HEK293 (cell line): ENCODE data around the gene RNU7-1.

Experiments used
- CTCF ChIA-PET: fragments of 350-600 bp; formaldehyde crosslinking; extraction: SDS; loops from one replicate; lab custom pipeline; 2021; ENCODE audit warnings: antibody characterized with exemption; lab: Yijun Ruan, JAX
- POLR2A ChIA-PET: fragments of 300-600 bp; formaldehyde crosslinking; extraction: SDS; loops from one replicate; lab custom pipeline; 2020; ENCODE audit warnings: antibody characterized with exemption, inconsistent platforms; lab: Yijun Ruan, JAX
- H3K27ac ChIP-seq: fragments of 200-500 bp; sonication (Bioruptor generic); 2 replicates; pipeline ENCODE4 v1.5.1; 2014; ENCODE audit warnings: low read depth, low read length, control low read depth, inconsistent platforms; ENCODE audit errors: extremely low read depth
- H3K36me3 ChIP-seq, 2 experiments: fragments of 200-500 bp in 1 of 2; sonication (Bioruptor generic) in 1 of 2; 1 replicate in 1 of 2; 2 replicates in 1 of 2; pipeline ENCODE4 v1.5.1; 2014 to 2017; ENCODE audit warnings: inconsistent platforms in 2 of 2, low read length in 2 of 2; ENCODE audit not compliant: control insufficient read depth in 2 of 2, insufficient read depth in 1 of 2
- H3K4me1 ChIP-seq: fragments of 200-500 bp; sonication (Bioruptor generic); 2 replicates; pipeline ENCODE4 v1.5.1; 2014; ENCODE audit warnings: mild to moderate bottlenecking, low read length, inconsistent platforms; ENCODE audit not compliant: control insufficient read depth, insufficient read depth
- H3K4me3 ChIP-seq: 2 replicates; pipeline ENCODE4 v1.5.1; 2011; ENCODE audit warnings: low read depth, mild to moderate bottlenecking, control low read depth, low read length, moderate library complexity
- H3K9me3 ChIP-seq: fragments of 200-500 bp; sonication (Bioruptor generic); 2 replicates; pipeline ENCODE4 v1.5.1; 2014; ENCODE audit warnings: low read depth, low read length, inconsistent platforms; ENCODE audit not compliant: control insufficient read depth, insufficient read depth
- FEZF1 ChIP-seq: fragments of 450-650 bp; formaldehyde crosslinking; IDR thresholded peaks from 2 replicates; pipeline ENCODE4 v1.5.1; 2016; ENCODE audit warnings: missing biosample characterization, missing genetic modification characterization
- GLIS1 ChIP-seq: fragments of 450-650 bp; formaldehyde crosslinking; IDR thresholded peaks from 2 replicates; pipeline ENCODE4 v1.5.1; 2016; ENCODE audit warnings: missing biosample characterization, missing genetic modification characterization
- GLIS2 ChIP-seq: fragments of 450-650 bp; formaldehyde crosslinking; IDR thresholded peaks from 2 replicates; pipeline ENCODE4 v1.5.1; 2016; ENCODE audit warnings: missing biosample characterization, missing genetic modification characterization
- PRDM1 ChIP-seq: fragments of 450-650 bp; formaldehyde crosslinking; IDR thresholded peaks from 2 replicates; pipeline ENCODE4; 2016; ENCODE audit warnings: missing biosample characterization, missing genetic modification characterization
- SALL2 ChIP-seq: fragments of 450-650 bp; formaldehyde crosslinking; IDR thresholded peaks from 2 replicates; pipeline ENCODE4 v1.5.0; 2017; ENCODE audit warnings: missing biosample characterization, mild to moderate bottlenecking, missing genetic modification characterization, borderline replicate concordance
- SCRT2 ChIP-seq: fragments of 450-650 bp; formaldehyde crosslinking; IDR thresholded peaks from 2 replicates; pipeline ENCODE4 v1.5.1; 2016; ENCODE audit warnings: missing biosample characterization, missing genetic modification characterization
- TRIM28 ChIP-seq: IDR thresholded peaks from 2 replicates; pipeline ENCODE4 v1.6.1; 2011; ENCODE audit warnings: low read length, control low read depth, borderline replicate concordance
- ZBTB17 ChIP-seq: fragments of 450-650 bp; formaldehyde crosslinking; IDR thresholded peaks from 2 replicates; pipeline ENCODE4 v1.5.1; 2016; ENCODE audit warnings: missing biosample characterization, missing genetic modification characterization
- ZNF292 ChIP-seq: fragments of 450-650 bp; formaldehyde crosslinking; IDR thresholded peaks from 2 replicates; pipeline ENCODE4 v1.5.1; 2016; ENCODE audit warnings: low read depth, missing biosample characterization, missing genetic modification characterization, borderline replicate concordance
- ZNF354C ChIP-seq: fragments of 450-650 bp; formaldehyde crosslinking; IDR thresholded peaks from 2 replicates; pipeline ENCODE4 v1.5.1; 2016; ENCODE audit warnings: missing biosample characterization, missing genetic modification characterization, low read depth, borderline replicate concordance
- ZNF558 ChIP-seq: fragments of 450-650 bp; formaldehyde crosslinking; IDR thresholded peaks from 2 replicates; pipeline ENCODE4 v1.5.1; 2016; ENCODE audit warnings: missing biosample characterization, missing genetic modification characterization
- ZNF785 ChIP-seq: fragments of 450-650 bp; formaldehyde crosslinking; IDR thresholded peaks from 2 replicates; pipeline ENCODE4 v1.5.1; 2016; ENCODE audit warnings: missing biosample characterization, missing genetic modification characterization
- TF ChIP-seq, protein P1 (sequence below): IDR thresholded peaks from 2 replicates; pipeline ENCODE4 v1.6.1; 2011; ENCODE audit warnings: mild to moderate bottlenecking, low read depth, low read length, borderline replicate concordance
- TF ChIP-seq, protein P2 (sequence below): fragments of 450-650 bp; formaldehyde crosslinking; IDR thresholded peaks from 2 replicates; pipeline ENCODE4 v1.5.1; 2016; ENCODE audit warnings: missing biosample characterization, missing genetic modification characterization
- TF ChIP-seq, protein P3 (sequence below): fragments of 450-650 bp; formaldehyde crosslinking; optimal IDR thresholded peaks from 2 replicates; pipeline ENCODE3; 2016; ENCODE audit warnings: missing biosample characterization, mild to moderate bottlenecking, missing genetic modification characterization
- TF ChIP-seq, protein P4 (sequence below): fragments of 450-650 bp; formaldehyde crosslinking; IDR thresholded peaks from 2 replicates; pipeline ENCODE4 v1.5.1; 2016; ENCODE audit warnings: missing biosample characterization, missing genetic modification characterization, low read depth
- TF ChIP-seq, protein P5 (sequence below): fragments of 450-650 bp; formaldehyde crosslinking; IDR thresholded peaks from 2 replicates; pipeline ENCODE4 v1.5.1; 2016; ENCODE audit warnings: missing biosample characterization, missing genetic modification characterization

RNU7-1 gene

GRCh38 chr12:6921996-6922946, 21.3 kb upstream of the RNU7-1 start:
- Histone ChIP-seq H3K27ac (no peak overlapping the region), H3K36me3 (peaks cover 19 to 51% of the 10 kb centered on the region in 2 experiments), H3K9me3 (no peaks in the 10 kb centered on the region), H3K4me3 (no peak overlapping the region), H3K4me1 (peaks cover 28% of the 10 kb centered on the region)
- POLR2A ChIA-PET, result interaction anchor here (0.6 to 6.2 kb wide), 3 partner anchors 8 to 22 kb away, joined by 4 to 99 read pairs (median 4); partner anchors contain the start of genes C12orf57, ENO2 and RNU7-1
- CTCF ChIA-PET, result interaction anchor here (0.6 to 6.1 kb wide), 7 partner anchors 10 to 170 kb away, joined by 3 to 52 read pairs (median 4); partner anchors contain the start of genes C12orf57, C1R, MLF2 and RNU7-1
- TF ChIP-seq PRDM1 (tag by site-specific recombination) (peak; percentile 81), GLIS1 (peak; percentile 94), ZBTB17 (tag by site-specific recombination) (no peak), ZNF558 (tag by site-specific recombination) (no peak), GLIS2 (0 out of 2 replicates have a peak, but pooled peaks have one; percentile 21), ZNF292 (tag by site-specific recombination) (no peak), FEZF1 (tag by site-specific recombination) (no peak), ZNF354C (tag by site-specific recombination) (no peak)
- TF ChIP-seq, protein P1, sequence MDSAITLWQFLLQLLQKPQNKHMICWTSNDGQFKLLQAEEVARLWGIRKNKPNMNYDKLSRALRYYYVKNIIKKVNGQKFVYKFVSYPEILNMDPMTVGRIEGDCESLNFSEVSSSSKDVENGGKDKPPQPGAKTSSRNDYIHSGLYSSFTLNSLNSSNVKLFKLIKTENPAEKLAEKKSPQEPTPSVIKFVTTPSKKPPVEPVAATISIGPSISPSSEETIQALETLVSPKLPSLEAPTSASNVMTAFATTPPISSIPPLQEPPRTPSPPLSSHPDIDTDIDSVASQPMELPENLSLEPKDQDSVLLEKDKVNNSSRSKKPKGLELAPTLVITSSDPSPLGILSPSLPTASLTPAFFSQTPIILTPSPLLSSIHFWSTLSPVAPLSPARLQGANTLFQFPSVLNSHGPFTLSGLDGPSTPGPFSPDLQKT, result no peak
- TF ChIP-seq, protein P2, sequence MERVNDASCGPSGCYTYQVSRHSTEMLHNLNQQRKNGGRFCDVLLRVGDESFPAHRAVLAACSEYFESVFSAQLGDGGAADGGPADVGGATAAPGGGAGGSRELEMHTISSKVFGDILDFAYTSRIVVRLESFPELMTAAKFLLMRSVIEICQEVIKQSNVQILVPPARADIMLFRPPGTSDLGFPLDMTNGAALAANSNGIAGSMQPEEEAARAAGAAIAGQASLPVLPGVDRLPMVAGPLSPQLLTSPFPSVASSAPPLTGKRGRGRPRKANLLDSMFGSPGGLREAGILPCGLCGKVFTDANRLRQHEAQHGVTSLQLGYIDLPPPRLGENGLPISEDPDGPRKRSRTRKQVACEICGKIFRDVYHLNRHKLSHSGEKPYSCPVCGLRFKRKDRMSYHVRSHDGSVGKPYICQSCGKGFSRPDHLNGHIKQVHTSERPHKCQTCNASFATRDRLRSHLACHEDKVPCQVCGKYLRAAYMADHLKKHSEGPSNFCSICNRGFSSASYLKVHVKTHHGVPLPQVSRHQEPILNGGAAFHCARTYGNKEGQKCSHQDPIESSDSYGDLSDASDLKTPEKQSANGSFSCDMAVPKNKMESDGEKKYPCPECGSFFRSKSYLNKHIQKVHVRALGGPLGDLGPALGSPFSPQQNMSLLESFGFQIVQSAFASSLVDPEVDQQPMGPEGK, result peak; percentile 40; the same call in 1 of the 2 replicates
- TF ChIP-seq, protein P3, sequence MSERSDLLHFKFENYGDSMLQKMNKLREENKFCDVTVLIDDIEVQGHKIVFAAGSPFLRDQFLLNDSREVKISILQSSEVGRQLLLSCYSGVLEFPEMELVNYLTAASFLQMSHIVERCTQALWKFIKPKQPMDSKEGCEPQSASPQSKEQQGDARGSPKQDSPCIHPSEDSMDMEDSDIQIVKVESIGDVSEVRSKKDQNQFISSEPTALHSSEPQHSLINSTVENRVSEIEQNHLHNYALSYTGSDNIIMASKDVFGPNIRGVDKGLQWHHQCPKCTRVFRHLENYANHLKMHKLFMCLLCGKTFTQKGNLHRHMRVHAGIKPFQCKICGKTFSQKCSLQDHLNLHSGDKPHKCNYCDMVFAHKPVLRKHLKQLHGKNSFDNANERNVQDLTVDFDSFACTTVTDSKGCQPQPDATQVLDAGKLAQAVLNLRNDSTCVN (tag by site-specific recombination), result no peak

DNA sequence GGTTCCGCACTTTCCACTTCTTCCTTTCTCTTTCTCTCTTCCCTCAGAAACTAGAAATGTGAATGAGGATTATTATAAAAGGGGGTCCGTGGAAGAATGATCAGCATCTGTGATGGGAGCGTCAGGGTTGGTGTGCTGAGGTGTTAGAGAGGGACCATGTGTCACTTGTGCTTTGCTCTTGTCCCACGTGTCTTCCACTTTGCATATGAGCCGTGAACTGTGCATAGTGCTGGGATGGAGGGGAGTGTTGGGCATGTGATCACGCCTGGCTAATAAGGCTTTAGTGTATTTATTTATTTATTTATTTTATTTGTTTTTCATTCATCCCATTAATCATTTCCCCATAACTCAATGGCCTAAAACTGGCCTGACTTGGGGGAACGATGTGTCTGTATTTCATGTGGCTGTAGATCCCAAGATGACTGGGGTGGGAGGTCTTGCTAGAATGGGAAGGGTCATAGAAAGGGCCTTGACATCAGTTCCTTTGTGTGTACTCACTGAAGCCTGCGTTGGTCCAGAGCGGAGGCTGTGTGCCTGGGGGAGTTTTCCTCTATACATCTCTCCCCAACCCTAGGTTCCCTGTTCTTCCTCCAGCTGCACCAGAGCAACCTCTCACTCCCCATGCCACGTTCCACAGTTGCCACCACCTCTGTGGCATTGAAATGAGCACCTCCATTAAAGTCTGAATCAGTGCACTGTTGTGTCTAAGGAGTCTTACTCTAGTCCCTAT, 20.4 kb upstream of the RNU7-1 start:
- H3K4me1 ChIP-seq, result peaks cover 28% of the 10 kb centered on the region
- H3K9me3 ChIP-seq, result no peaks in the 10 kb centered on the region
- CTCF ChIA-PET, result interaction anchor here (0.6 to 6.1 kb wide), 23 partner anchors 10 to 243 kb away, joined by 3 to 53 read pairs (median 7); partner anchors contain the start of genes C12orf57, CDCA3, MLF2 and RNU7-1
- H3K4me3 ChIP-seq, result no peak overlapping the region
- TF ChIP-seq, protein P4, sequence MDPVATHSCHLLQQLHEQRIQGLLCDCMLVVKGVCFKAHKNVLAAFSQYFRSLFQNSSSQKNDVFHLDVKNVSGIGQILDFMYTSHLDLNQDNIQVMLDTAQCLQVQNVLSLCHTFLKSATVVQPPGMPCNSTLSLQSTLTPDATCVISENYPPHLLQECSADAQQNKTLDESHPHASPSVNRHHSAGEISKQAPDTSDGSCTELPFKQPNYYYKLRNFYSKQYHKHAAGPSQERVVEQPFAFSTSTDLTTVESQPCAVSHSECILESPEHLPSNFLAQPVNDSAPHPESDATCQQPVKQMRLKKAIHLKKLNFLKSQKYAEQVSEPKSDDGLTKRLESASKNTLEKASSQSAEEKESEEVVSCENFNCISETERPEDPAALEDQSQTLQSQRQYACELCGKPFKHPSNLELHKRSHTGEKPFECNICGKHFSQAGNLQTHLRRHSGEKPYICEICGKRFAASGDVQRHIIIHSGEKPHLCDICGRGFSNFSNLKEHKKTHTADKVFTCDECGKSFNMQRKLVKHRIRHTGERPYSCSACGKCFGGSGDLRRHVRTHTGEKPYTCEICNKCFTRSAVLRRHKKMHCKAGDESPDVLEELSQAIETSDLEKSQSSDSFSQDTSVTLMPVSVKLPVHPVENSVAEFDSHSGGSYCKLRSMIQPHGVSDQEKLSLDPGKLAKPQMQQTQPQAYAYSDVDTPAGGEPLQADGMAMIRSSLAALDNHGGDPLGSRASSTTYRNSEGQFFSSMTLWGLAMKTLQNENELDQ (tag by site-specific recombination), result no peak
- TF ChIP-seq SCRT2 (tag by site-specific recombination) (no peak), ZNF785 (tag by site-specific recombination) (no peak), TRIM28 (no peak), SALL2 (tag by site-specific recombination) (no peak)
- TF ChIP-seq, protein P5, sequence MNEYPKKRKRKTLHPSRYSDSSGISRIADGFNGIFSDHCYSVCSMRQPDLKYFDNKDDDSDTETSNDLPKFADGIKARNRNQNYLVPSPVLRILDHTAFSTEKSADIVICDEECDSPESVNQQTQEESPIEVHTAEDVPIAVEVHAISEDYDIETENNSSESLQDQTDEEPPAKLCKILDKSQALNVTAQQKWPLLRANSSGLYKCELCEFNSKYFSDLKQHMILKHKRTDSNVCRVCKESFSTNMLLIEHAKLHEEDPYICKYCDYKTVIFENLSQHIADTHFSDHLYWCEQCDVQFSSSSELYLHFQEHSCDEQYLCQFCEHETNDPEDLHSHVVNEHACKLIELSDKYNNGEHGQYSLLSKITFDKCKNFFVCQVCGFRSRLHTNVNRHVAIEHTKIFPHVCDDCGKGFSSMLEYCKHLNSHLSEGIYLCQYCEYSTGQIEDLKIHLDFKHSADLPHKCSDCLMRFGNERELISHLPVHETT (tag by site-specific recombination), result no peak
- TF ChIP-seq, all 188 proteins: peak for 0
- no peak overlapping the region for H3K27ac ChIP-seq
- H3K36me3 ChIP-seq, result peaks cover 19 to 42% of the 10 kb centered on the region in 2 experiments
- POLR2A ChIA-PET, result interaction anchor here (0.6 to 6.2 kb wide), 3 partner anchors 9 to 50 kb away, joined by 3 to 99 read pairs (median 4); partner anchors contain the start of genes C12orf57, ENO2, RNU7-1 and SPSB2
